ENCODE measurements around the gene RXRG.
"Not testable (repeated sequence)": the region's sequence is repeated elsewhere in the genome, so short reads cannot be mapped to it uniquely, and the experiment has no call there.

The RXRG gene

DNA sequence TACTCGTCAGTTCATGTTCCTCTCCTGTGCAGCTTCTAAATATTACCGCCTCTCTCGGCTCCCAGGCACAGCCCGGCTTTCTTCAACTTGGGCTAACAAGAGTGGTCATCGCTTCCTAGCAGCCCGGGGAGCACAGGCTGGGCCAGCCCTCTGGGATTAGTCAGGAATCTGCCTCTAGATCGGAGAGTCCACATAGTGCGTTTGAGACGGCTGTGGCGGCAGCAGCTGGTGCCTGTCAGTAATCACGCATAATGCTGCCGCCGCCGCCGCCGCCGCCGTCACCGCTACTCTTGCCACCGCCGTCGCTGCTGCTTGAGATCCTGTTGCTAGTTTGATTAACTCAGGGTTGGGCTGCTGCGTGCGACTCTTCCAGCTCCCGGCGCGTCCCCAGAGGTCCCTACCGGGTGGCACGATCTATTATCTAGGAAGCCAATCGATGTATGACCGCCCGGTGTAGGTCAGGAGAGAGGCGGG, at the start of gene RXRG:
Gene RXRG (minus strand): TSS at position 230 of the 474 bp plus-strand sequence. CDS start 233 bp downstream, outside the sequence.
- DNase-seq (ENCODE audit: low spot score): no peak

DNA sequence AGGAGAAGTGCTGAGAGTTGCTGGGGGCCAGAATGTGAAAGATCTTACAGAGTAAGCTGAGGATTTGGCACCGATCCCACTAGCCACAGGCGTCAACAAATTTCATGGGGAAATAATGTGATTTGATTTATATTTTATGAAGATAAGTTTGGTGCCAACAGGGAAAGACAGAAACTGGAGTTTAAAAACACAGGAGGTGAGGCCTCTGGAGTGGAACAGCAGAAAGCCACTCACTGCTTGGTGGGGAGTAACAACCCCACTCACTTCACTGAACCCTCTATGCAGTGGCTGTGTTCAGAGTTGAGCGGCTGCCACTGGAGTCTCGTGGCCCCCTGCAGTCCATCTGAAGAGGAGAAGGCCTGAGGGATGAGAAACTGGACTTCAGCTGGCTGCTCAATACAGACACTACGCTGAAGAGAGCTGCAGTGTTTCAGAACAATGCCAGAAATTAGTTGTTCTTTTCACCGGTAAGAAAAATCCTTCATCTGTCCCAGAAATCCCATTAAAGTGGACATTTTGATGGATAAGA, 48.0 kb upstream of the RXRG start:
- DNase-seq (ENCODE audit: low spot score): no peak

DNA sequence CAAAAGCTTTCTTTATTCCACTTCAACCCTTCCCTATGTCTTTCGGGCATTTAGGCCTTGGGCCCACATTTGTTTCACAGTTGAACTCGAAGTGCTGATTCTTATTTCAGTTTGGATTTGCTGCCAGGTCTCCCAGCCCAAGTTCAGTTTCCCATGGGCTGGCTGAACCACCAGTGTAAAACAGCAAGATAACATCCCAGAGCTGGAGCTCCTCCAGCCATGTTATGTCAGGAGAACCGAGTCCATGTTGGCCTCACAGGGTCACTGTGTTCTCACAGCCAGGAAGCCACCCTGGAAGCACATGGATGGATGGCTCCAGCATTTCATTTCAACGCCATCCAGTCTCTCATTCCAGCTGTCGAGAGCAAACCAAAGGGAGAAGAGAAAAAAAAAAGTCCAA, 45.2 kb upstream of the RXRG start:
- DNase-seq (ENCODE audit: low spot score): no peak

DNA sequence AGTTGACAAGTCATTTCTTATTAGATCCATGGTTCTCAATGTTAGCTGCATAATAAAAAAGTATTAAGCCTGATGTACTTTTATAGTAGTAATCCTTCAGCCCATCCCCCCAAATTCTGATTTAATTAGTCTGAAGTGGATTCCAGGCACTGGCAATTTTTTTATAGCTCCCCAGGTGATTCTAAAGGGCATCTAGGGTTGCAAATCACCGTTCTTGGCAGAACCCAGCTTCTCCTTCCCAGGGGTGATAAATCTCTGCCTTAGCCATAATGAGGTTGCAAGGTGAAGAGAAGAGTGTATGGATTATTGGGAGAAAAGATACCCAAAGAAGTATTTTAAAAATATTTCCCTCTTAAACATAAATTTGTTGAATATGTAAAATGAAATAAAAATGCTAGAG, 43.0 kb upstream of the RXRG start:
- DNase-seq (ENCODE audit: low spot score): no peak

DNA sequence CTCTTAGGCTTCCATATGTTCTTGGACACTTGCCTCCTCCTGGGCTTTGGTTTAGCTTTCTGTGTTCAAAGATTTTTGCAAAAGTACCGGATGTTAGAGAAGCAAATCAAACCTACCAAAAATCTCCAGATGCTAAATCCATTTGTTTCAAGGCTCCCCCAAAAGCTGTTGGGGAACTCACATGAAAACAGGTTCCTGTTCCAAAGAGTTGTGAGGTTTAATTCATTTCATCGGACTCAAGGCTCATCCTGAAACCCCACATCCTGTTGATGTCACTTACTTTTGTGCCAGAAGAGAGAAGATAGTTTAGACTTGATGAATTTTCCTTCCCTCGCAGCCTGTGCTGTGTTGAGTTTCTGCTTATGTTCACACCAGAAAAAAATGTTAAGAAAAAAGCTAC, 41.7 kb upstream of the RXRG start:
- DNase-seq (ENCODE audit: low spot score): no peak

DNA sequence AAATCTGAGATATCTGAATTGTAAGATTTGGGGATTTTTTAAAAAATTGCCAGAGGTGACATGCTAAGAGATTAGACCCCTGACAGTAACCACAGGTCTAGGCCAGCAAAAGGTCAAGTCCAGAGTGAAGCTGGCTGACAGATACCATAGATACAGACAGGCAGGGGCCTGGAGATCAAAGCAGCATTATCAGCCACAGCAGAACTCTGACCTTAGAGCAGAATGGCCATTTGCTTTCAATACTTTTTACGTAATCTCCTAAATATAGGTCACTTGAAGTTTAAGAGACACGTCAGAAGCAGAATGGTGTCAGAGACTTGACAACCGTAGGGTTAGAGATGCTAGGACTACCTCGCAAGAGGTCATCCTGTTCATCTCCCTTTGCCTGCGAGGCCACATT, 40.8 kb upstream of the RXRG start:
- DNase-seq (ENCODE audit: low spot score): no peak

DNA sequence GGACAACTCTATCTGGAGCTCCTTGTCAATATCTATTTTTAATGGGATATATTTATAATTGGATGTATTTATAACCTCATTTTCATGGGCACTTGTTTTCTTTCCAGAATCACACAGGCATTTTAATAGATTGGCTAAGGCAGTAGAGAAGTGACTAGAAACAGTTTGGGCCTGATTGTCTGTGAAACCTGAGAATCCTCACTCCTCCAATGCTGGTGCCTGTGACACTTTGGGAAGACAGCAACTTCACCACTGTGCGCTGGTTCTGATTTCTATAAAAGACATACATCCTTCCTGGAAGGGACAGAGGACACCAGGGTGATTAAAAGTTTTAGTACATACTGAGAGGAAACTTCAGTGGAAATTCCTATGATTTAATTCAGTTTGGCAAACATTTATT, 39.6 kb upstream of the RXRG start:
- no peak for DNase-seq (ENCODE audit: low spot score)

DNA sequence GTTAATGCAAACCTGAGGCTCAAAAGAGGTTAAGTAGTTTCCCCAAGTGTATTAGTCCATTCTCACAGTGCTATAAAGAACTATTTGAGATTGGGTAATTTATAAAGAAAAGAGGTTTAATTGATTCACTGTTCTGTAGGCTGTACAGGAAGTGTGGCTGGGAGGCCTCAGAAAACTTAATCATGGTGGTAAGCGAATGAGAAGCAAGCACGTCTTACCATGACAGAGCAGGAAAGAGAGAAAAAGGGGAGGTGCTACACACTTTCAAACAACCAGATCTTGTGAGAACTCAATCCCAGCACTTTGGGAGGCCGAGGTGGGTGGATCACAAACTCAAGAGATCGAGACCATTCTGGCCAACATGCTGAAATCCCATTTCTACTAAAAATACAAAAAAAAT, 38.5 kb upstream of the RXRG start:
- no peak for DNase-seq (ENCODE audit: low spot score)

DNA sequence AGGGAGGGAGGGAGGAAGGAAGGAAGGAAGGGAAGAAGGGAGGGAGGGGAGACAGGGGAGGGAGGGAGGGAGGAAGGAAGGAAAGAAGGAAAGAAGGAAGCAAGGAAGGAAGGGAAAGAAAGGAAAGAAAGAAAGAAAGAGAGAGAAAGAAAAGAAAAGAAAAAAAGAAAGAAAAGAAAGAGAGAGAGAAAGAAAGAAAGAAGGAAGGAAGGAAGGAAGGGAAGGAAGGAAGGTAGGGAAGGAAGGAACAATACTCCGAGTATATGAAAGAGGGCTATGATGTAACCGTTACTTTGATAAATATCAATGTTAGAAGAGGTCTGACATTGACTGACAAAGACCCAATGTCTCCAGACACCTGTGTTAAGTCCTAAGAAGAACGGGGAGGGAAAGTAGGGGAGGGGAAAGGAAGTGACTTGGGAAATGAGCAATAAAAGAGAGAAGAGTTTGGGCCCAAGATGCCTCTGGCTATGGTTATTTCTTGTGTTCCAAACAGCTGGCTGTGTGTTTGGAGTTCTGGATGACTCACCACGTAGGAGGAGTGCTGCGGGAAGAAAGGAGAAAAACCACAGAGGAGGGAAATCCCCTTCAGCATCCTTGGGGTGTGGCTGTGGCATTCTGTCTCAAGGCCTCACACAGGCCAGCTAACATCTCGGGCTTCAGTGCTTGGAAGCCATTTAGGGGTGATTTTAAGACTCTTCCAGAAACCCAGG, 37.0 kb upstream of the RXRG start:
- no peak for DNase-seq (ENCODE audit: low spot score)

DNA sequence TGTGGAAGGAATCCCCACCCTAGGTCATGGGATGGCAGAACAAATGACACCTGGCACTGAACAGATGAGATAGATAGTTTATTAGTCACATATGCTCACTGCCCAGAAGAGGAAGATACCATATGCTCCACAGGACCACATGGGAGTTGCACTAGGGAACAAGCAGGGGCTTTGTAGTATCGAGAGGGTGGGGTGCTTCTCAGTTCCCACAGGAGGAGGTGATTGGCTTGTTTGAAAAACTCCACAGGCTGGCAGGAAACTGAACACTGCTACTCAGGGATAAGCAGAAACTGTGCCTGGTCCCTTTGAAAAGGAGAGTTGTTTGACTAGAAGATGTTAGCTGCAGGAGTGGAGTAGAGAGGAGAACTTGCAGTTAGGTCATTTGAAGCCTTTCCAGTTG, 31.9 kb upstream of the RXRG start:
- no peak for DNase-seq (ENCODE audit: low spot score)

DNA sequence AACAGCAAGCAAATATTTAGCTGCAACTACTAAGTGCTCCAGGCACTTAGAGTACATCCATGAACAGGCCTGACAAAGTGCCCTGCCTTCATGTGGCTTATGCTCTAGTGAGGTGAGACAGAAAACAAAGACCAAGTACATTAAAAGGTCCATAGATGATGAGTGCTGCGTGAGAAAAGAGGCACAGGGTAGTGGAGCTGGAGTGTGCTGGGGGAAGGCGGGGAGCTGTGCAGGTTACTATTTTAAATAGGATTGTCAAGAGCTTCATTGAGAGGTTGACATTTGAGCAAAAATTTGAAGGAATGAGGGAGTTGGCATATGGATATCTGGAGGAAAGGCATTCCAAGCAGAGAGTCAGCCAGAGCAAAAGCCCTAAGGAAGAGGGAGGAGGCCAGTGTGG, 29.3 kb upstream of the RXRG start:
- DNase-seq (ENCODE audit: low spot score): no peak

DNA sequence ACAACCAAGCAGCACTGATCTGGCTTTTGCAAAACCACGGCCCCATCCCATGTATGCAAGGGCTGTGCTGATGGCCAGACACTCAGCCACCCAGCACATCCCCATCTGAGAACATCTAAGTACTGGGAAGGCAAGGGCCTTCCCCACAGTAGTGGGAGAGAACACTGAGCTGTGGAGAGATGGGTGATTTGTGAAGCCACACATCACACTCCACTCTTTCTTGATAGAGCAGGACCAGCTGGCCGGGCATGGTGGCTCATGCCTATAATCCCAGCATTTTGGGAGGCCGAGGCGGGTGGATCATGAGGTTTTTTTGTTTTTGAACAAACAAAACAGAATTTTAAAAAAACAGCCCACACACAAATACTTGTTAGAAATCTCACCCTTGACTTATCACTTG, 28.2 kb upstream of the RXRG start:
- no peak for DNase-seq (ENCODE audit: low spot score)

DNA sequence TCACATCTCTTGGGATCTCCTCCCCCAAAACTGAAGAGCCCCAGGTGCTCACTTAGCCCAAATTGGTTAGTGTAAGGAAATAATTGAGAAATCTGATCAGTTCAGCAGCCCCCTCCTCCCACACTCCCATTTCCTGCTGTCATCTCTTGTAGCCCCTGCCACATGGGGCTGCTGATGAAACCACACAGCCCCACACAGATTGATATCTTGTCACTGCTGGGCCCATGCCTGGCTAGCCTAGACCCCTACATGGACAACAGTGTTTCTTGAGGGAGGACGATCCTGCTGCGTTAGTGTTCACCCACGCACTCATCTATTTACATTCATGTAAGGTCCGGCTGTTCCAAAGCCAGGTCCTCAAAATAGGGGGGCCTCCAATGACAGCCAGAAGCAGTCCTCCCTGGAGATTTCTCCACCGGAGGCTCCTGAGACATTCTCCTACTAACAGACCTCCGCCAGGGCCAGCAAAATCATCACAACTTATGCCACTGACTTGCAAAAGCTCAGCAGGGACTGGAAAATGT, 23.9 kb upstream of the RXRG start:
- DNase-seq (ENCODE audit: low spot score): no peak

DNA sequence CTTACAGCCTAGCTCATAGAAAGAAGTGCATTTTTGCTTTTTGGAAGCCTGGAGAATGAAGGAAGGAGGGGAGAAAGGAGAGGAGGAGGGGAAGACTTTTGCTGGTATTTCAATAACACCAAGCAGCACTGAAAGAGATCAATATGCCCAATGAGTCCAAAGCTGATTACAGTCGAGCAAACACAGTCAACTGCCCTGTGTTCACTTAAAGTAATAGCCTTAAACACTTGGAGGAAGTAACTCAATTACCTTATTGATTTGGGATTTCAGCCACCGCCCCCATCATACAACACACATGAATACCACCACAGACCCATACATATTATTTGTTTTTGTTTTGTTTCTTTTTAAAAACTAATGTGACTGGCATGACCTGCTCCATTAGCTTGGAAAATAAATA, 23.3 kb upstream of the RXRG start:
- no peak for DNase-seq (ENCODE audit: low spot score)

DNA sequence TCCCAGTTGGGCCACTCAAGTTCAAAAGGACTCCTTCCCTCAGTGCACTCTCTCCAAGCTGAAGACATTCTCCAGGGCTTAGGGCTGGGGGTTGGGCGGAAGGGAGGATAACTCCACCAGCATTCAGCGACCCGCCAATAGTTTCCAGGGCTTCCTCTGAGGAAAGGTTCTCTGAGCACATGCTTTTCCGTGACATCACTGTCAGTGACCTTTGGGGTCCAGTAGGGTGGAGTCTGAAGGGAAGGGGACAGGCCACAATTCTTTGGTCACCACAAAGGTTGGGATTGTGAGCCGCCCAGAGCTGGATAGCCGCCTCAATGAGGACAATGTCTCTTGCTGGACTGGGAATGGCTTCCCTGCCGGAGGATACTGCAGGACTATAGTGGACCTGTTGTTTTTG, 22.8 kb upstream of the RXRG start:
- no peak for DNase-seq (ENCODE audit: low spot score)

DNA sequence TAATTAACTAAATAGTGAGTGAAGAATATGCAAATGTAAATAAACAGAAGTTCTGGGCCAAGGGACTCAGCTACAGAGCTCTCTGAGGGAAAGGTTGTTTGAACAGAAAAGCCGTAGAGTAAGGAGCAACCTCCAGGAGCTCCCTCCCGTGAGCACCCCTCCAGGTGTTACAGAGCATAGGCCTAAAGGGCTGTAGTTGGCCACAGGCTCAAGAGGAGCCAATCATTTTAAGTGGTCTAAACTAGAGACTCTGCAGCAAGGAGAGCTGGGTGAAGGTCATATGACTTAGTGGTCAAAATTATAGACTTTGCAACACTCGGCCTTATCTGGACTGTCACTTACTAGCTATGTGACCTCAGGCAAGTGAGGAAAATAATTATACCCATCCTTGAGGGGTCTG, 19.1 kb upstream of the RXRG start:
- no peak for DNase-seq (ENCODE audit: low spot score)

DNA sequence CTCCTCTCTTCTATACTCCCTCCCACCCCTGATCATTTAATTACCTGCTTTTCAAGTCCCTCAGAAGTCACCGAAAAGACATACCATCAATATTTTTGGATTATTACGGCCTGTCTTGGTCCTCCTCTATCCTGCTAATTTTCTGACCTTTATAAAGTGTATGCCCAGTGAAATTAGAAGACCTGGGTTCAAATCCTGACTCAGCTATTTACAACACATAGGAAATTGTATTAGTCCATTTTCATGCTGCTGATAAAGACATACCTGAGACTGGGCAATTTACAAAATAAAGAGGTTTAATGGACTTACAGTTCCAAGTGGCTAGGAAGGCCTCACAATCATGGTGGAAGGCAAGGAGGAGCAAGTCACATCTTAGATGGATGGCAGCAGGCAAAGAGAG, 14.8 kb upstream of the RXRG start:
- DNase-seq (ENCODE audit: low spot score): not testable (repeated sequence)

DNA sequence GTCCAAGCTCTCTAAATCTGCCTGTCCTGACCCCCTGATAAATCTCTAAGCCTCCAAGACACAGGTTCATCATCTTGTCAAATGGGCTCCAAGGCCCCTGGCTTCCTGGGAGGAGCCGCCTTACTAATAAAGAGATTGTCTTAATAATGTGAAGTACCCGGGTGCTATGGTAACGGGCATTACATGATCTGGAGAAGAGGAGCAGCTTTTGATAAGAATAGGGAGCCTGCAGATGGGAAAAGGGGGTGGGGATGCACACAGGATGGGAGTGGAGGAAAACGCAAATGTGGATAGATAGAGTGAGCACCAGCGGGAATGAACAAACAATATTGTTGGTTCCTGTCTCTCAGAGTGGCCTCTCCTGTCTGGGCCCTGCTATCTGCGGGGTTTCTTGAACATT, 11.9 kb upstream of the RXRG start:
- no peak for DNase-seq (ENCODE audit: low spot score)

DNA sequence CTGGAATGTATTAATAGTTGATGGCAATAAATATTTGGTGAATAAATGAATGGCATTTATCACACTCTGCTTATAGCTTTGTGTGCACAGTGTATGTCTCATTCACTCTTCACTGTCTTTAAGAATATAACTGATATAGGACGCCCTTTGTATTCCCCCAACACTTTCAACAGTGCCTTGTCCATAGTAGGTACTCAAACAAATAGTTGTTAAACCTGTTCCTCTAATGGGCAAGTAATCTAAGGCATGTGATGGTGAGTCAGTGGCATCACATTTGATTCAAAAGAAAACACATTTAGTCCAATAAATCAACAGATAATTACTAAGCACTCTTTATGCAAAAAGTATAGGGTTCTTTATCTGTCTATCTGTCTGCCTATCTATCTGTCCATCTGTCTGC, 11.2 kb upstream of the RXRG start:
- no peak for DNase-seq (ENCODE audit: low spot score)

DNA sequence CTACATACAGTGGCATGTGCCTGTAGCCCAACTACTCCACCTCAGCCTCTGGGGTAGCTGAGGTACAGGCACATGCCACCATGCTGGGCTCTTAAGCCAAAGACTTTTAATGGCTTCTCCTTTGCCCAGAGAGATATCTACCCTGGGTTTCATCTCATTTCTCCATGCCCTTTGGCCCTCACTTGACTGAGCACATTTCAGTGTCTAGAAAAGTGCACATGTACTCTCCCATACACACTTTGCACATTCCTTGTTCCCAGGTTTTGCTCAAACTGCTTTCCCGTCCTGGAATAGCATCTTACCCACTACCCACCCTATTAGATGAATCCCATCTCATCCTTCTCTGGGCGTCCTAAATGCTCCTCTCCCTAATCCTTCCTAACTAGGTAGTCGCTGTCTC, 10.2 kb upstream of the RXRG start:
- DNase-seq (ENCODE audit: low spot score): no peak

DNA sequence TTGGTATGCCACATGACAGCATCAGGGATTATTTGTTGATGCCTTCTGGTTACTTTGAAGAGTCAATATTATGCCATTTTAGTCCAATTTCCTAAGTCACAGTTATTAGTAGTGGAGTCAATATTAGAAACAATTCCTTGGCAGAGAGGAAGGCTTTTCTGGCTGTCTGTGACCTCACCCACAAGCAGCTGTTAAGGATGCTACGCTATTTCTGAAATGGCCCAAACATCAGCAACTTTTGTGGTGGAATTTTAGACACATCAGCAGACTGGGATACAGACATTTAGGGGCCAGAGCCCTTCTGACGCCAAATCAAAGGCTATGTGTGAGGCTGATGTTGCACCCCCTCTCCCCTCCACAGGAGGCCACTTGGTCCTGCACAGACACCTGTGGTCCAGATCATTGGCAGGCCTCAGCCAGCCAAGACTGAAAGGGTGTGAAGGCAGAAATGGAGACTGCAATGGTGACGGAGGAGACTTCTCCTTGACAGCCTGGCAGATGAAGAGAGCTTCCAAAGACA, 9.2 kb upstream of the RXRG start:
- no peak for DNase-seq (ENCODE audit: low spot score)

DNA sequence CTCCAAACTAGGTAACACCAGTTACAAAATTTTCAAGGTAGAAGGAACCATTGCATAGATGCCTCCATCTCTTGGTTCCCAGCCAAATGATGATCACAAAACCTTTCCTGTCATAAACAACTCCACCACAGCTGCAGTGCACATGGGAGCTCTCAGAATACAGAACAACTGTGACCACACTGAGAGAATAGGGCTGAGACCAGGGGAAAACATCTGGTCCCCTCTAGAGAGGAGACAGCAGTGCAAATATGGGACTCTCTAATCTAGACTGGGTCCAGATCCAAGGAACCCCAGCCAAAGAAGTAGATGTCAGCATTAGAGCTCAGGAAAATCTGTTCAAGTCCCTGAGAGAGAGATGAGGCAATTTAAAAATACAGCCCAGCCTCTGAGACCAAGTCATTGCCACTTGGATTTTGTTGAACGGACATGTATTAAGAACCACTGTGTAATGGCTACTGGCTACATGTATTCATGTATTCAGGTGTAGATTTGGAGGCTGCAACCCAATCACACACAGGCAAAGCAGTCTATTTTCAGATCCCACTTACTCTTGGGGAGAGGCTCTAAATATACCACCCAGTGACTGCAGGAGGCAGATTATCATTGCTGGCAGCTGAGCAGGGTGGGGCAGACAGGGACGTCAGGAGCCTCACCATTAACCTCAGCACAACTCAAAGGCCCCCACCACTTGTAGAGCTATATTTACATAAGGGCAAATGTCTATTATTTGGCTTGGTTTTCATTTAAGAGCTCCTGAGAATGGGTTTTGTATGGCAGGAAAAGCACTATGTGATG, 7.6 kb upstream of the RXRG start:
- no peak for DNase-seq (ENCODE audit: low spot score)

DNA sequence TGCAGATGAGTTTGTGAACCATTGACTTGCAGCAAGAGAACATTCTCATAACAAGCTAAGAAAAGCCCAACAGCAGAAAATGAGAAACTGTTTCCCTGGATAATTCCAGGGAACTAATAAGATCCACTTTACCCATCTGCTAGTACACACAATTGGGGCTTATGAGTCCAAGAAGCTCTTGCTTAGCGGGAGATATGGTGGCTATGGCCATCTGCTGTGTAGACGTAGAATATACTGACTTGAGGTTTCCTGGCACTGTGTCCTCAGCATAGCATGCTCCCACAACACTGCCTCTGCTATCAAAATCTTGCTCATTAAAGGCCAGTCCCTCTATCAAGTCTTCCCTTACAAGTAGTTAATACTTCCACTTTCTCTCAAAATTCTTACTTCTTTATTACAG, 6.8 kb upstream of the RXRG start:
- no peak for DNase-seq (ENCODE audit: low spot score)
